ENCODE data around the gene WARS2. TPM values are rescaled to one million over a fixed set of nuclear protein-coding genes. Genes with fewer than 3 reads are reported as not detected.

WARS2 gene
- total RNA-seq, 1 donor from 2014 or later = 13.5 TPM

DNA sequence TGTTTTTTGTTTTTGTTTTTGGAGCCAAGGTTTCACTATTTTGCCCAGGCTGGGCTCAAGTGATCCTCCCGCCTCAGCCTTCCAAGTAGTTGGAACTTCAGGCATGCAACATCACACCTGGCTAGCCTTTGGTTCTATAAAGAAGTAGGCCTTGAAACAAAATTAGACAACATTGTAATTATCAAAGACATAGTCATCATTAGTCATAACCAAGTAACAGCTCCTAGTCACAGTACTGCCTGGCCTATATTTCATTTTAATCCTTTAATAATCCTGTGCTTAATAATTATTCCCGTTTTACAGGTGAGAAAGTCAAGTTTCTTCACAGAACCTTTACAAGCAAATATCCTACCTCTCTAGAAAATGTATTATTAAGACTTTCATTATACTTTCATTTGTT is 100.0 kb downstream of the WARS2 start:
- Histone ChIP-seq H3K4me2 (no peak overlapping the region), H3K4me3 (no peak overlapping the region), H2AFZ (replicated peaks) (no peak overlapping the region), H3K36me3 (no peaks in the 10 kb centered on the region), H3K27me3 (no peaks in the 10 kb centered on the region), H3K4me1 (peaks cover 12% of the 10 kb centered on the region), H4K20me1 (ENCODE audit: low read depth) (no peaks in the 10 kb centered on the region), H3K9me3 (ENCODE audit: low read depth) (no peaks in the 10 kb centered on the region), H3K79me2 (ENCODE audit: low read depth) (no peaks in the 10 kb centered on the region), H3F3A (ENCODE audit: low read depth) (no peaks in the 10 kb centered on the region), H3K27ac (no peak overlapping the region), H3K9ac (no peak overlapping the region)
- H3K27me3 Mint-ChIP-seq (ENCODE audit: insufficient read depth, low read depth) = no peaks in the 10 kb centered on the region
- no peak overlapping the region for H3K4me3 Mint-ChIP-seq
- no peaks in the 10 kb centered on the region for H3K9me3 Mint-ChIP-seq
- no peaks in the 10 kb centered on the region for H3K4me1 Mint-ChIP-seq
- TF ChIP-seq EZH2 (IDR thresholded peaks at IDR 0.05) (no peak), EZH2phosphoT487 (IDR thresholded peaks at IDR 0.05) (no peak)
- TF ChIP-seq, protein P1, sequence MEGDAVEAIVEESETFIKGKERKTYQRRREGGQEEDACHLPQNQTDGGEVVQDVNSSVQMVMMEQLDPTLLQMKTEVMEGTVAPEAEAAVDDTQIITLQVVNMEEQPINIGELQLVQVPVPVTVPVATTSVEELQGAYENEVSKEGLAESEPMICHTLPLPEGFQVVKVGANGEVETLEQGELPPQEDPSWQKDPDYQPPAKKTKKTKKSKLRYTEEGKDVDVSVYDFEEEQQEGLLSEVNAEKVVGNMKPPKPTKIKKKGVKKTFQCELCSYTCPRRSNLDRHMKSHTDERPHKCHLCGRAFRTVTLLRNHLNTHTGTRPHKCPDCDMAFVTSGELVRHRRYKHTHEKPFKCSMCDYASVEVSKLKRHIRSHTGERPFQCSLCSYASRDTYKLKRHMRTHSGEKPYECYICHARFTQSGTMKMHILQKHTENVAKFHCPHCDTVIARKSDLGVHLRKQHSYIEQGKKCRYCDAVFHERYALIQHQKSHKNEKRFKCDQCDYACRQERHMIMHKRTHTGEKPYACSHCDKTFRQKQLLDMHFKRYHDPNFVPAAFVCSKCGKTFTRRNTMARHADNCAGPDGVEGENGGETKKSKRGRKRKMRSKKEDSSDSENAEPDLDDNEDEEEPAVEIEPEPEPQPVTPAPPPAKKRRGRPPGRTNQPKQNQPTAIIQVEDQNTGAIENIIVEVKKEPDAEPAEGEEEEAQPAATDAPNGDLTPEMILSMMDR (IDR thresholded peaks at IDR 0.05) = no peak
- no peak for DNase-seq (ENCODE audit: low spot score)
- peaks cover 2% of the 10 kb centered on the region for H3K36me3 Mint-ChIP-seq
- no peak overlapping the region for H3K27ac Mint-ChIP-seq

DNA sequence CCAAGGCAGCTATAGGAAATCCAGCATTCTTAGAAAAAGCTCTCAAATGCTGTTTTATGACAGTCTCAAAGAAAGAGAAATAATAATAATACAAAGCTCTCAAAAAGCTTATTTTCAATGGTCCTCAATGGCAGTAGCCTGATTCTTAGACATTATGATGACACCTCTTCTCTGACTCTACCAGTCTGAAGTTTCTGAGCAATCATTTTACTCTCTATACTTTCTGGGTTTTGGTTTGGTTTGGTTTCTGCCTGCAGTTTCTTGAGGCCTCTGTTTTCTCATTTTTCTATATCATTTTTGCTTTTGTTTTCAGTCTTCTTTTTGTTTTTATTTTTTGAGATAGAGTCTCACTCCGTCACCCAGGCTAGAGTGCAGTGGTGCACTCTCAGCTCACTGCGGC is 102.1 kb downstream of the WARS2 start:
- Mint-ChIP-seq H3K27ac (no peak overlapping the region), H3K9me3 (no peaks in the 10 kb centered on the region), H3K27me3 (ENCODE audit: insufficient read depth, low read depth) (no peaks in the 10 kb centered on the region), H3K36me3 (peaks cover 2% of the 10 kb centered on the region), H3K4me3 (no peak overlapping the region), H3K4me1 (peaks cover 3% of the 10 kb centered on the region)
- Histone ChIP-seq H3K27me3 (no peaks in the 10 kb centered on the region), H3K9ac (no peak overlapping the region), H3K4me3 (no peak overlapping the region), H3K27ac (no peak overlapping the region), H3K36me3 (no peaks in the 10 kb centered on the region), H4K20me1 (ENCODE audit: low read depth) (no peaks in the 10 kb centered on the region), H3F3A (ENCODE audit: low read depth) (no peaks in the 10 kb centered on the region), H3K4me1 (peaks cover 12% of the 10 kb centered on the region), H2AFZ (replicated peaks) (no peak overlapping the region), H3K79me2 (ENCODE audit: low read depth) (no peaks in the 10 kb centered on the region), H3K4me2 (no peak overlapping the region), H3K9me3 (ENCODE audit: low read depth) (no peaks in the 10 kb centered on the region)
- DNase-seq (ENCODE audit: low spot score) = no peak
- TF ChIP-seq EZH2phosphoT487 (IDR thresholded peaks at IDR 0.05) = no peak
- no peak for TF ChIP-seq EZH2 (IDR thresholded peaks at IDR 0.05)
- TF ChIP-seq, protein P1 (IDR thresholded peaks at IDR 0.05) = no peak

DNA sequence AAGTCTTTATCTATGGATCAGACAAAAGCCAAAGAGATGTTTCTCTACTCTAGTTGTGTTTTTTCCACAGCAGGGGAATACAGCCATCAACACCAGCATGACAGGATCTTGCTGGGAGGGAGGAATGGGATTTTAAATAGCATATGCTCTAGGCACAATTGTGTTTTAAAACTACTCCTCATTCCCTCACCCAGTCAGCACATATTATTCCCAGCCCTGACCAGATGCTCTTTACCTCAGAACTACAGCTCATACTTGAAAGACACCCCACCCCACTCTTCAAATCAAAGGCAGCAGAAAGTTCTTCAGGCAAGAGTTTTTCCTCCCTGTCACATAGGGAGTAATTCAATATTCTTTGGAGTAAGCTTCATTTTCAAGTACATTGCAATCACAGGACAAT is 106.1 kb downstream of the WARS2 start:
- Mint-ChIP-seq H3K27ac (no peak overlapping the region), H3K9me3 (no peaks in the 10 kb centered on the region), H3K27me3 (ENCODE audit: insufficient read depth, low read depth) (no peaks in the 10 kb centered on the region), H3K4me1 (peaks cover 3% of the 10 kb centered on the region), H3K4me3 (no peak overlapping the region), H3K36me3 (no peaks in the 10 kb centered on the region)
- Histone ChIP-seq H3K4me3 (no peak overlapping the region), H3K27ac (no peak overlapping the region), H3K27me3 (no peaks in the 10 kb centered on the region), H3K79me2 (ENCODE audit: low read depth) (no peaks in the 10 kb centered on the region), H3F3A (ENCODE audit: low read depth) (no peaks in the 10 kb centered on the region), H4K20me1 (ENCODE audit: low read depth) (no peaks in the 10 kb centered on the region), H3K4me2 (no peak overlapping the region), H3K9me3 (ENCODE audit: low read depth) (no peaks in the 10 kb centered on the region), H3K9ac (no peak overlapping the region), H2AFZ (replicated peaks) (no peak overlapping the region), H3K36me3 (no peaks in the 10 kb centered on the region), H3K4me1 (peaks cover 12% of the 10 kb centered on the region)
- no peak for DNase-seq (ENCODE audit: low spot score)
- no peak for TF ChIP-seq EZH2 (IDR thresholded peaks at IDR 0.05)
- TF ChIP-seq EZH2phosphoT487 (IDR thresholded peaks at IDR 0.05) = no peak
- TF ChIP-seq, protein P1 (IDR thresholded peaks at IDR 0.05) = no peak

All from neural progenitor cell (in vitro differentiated cells).